GM12878 (cell line): ENCODE results near the gene ADGRD1. TPM values are rescaled to one million over a fixed set of nuclear protein-coding genes. Genes with fewer than 3 reads are reported as not detected.
A peak's percentile ranks its signal among the peaks of the same experiment; 100 is the strongest.

Experiments used
- CREM ChIP-seq: IDR thresholded peaks from 2 replicates; pipeline ENCODE4 v1.6.1; 2014; ENCODE audit warnings: antibody characterized with exemption, low read depth
- DPF2 ChIP-seq: fragments of 450-650 bp; IDR thresholded peaks from 2 replicates; pipeline ENCODE4 v1.6.1; 2017; ENCODE audit warnings: mild to moderate bottlenecking
- E2F8 ChIP-seq: fragments of 450-650 bp; IDR thresholded peaks from 2 replicates; pipeline ENCODE4 v1.6.1; 2018; ENCODE audit warnings: mild to moderate bottlenecking, low read depth, moderate library complexity; ENCODE audit not compliant: partially characterized antibody
- FOXK2 ChIP-seq: fragments of 450-650 bp; IDR thresholded peaks from 2 replicates; pipeline ENCODE4 v1.6.1; 2017; ENCODE audit warnings: mild to moderate bottlenecking, moderate library complexity
- GABPA ChIP-seq: IDR thresholded peaks from 2 replicates; pipeline ENCODE4 v1.6.1; 2014; ENCODE audit warnings: antibody characterized with exemption, low read depth, mild to moderate bottlenecking, inconsistent platforms
- HDAC6 ChIP-seq: fragments of 200-600 bp; sonication (generic); IDR thresholded peaks from one replicate; pipeline ENCODE4 v1.8.0; 2017; ENCODE audit warnings: antibody characterized with exemption; ENCODE audit not compliant: unreplicated experiment
- KLF5 ChIP-seq: fragments of 450-650 bp; IDR thresholded peaks from 2 replicates; pipeline ENCODE4 v1.6.1; 2014; ENCODE audit warnings: mild to moderate bottlenecking; ENCODE audit not compliant: partially characterized antibody
- MYB ChIP-seq: fragments of 150-350 bp; IDR thresholded peaks from 2 replicates; pipeline ENCODE4 v1.6.1; 2014; ENCODE audit warnings: mild to moderate bottlenecking, low read depth, low read length, borderline replicate concordance
- NFYA ChIP-seq: IDR thresholded peaks from 2 replicates; pipeline ENCODE4 v1.6.1; 2011; ENCODE audit warnings: low read depth, mild to moderate bottlenecking, low read length, improper control_type of control experiment, borderline replicate concordance
- NR2C1 ChIP-seq: fragments of 450-650 bp; IDR thresholded peaks from 2 replicates; pipeline ENCODE4 v1.6.1; 2017; ENCODE audit warnings: antibody characterized with exemption, mild to moderate bottlenecking, moderate library complexity
- PAX5 ChIP-seq: IDR thresholded peaks from 2 replicates; pipeline ENCODE4 v1.6.1; 2011; ENCODE audit warnings: low read depth, low read length, borderline replicate concordance
- RAD21 ChIP-seq: IDR thresholded peaks from 2 replicates; pipeline ENCODE4 v1.6.1; 2011; ENCODE audit warnings: mild to moderate bottlenecking, low read depth, low read length, moderate library complexity; ENCODE audit not compliant: insufficient read depth
- SMAD1 ChIP-seq: fragments of 450-650 bp; IDR thresholded peaks from 2 replicates; pipeline ENCODE4 v1.6.1; 2018; ENCODE audit warnings: mild to moderate bottlenecking, low read depth; ENCODE audit not compliant: partially characterized antibody
- SMC3 ChIP-seq: IDR thresholded peaks from 2 replicates; pipeline ENCODE4 v1.6.1; 2011; ENCODE audit warnings: low read length, improper control_type of control experiment, borderline replicate concordance
- SREBF1 ChIP-seq: IDR thresholded peaks from 2 replicates; pipeline ENCODE4 v1.6.1; 2012; ENCODE audit warnings: mild to moderate bottlenecking, low read length
- SREBF2 ChIP-seq: IDR thresholded peaks from 2 replicates; pipeline ENCODE4 v1.6.1; 2012; ENCODE audit warnings: mild to moderate bottlenecking, low read length
- ZBTB40 ChIP-seq: fragments of 450-650 bp; IDR thresholded peaks from 2 replicates; pipeline ENCODE4 v1.6.1; 2016; ENCODE audit warnings: mild to moderate bottlenecking, moderate library complexity, borderline replicate concordance
- ZNF384 ChIP-seq: IDR thresholded peaks from 2 replicates; pipeline ENCODE4 v1.6.1; 2012; ENCODE audit warnings: low read depth, mild to moderate bottlenecking, low read length, improper control_type of control experiment, borderline replicate concordance
- ZNF592 ChIP-seq: fragments of 450-650 bp; IDR thresholded peaks from 2 replicates; pipeline ENCODE4 v1.6.1; 2017; ENCODE audit warnings: mild to moderate bottlenecking, moderate library complexity
- ZZZ3 ChIP-seq: IDR thresholded peaks from 2 replicates; pipeline ENCODE4 v1.6.1; 2011; ENCODE audit warnings: low read depth; ENCODE audit not compliant: control insufficient read depth, insufficient read length
- polyA plus RNA-seq, 11 experiments: library from polyadenylated mRNA; depleted of rRNA in 4 of 11; unstranded in 6 of 11; stranded (reverse) in 5 of 11; fragments of >200 nt; fragmentation: Nextera tagmentation in 4 of 11; fragmentation: Illumina TruSeq in 1 of 11; extraction: Ambion mirVana in 4 of 11; extraction: Trizol in 1 of 11; gene quantifications; 1 replicate in 1 of 11; 2 replicates in 10 of 11; pipeline versions ENCODE4 v1.2.1 to v1.2.3, GENCODE V29; 2011 to 2016; ENCODE audit warnings: inconsistent platforms in 2 of 11, missing spikeins in 2 of 11, low read depth in 1 of 11
- total RNA-seq, 4 experiments: library from RNA; depleted of rRNA in 3 of 4; stranded (reverse); fragments of >200 nt in 3 of 4; fragmentation: Illumina TruSeq in 1 of 4; extraction: Trizol in 1 of 4; gene quantifications; 2 replicates each; pipeline versions ENCODE4 v1.2.1 to v1.2.3, GENCODE V29; 2013 to 2021

Gene ADGRD1
- total and polyA plus RNA-seq, 10 of the 15 experiments (the other 5 are each of a cell fraction or from before 2014, with no cell fraction given), result 0.15 to 12.7 (median 1.2) TPM

GRCh38 chr12:131101703-131102492 is 148.2 kb downstream of the ADGRD1 start (continued):
- peak; percentile 70 for TF ChIP-seq ZNF592
- TF ChIP-seq SMC3, result no peak; the same call in 1 of the 2 replicates
- TF ChIP-seq PAX5, result no peak
- TF ChIP-seq ZNF384, result no peak
- no peak for TF ChIP-seq ZZZ3
- TF ChIP-seq SMAD1, result no peak
- peak; percentile 92 for TF ChIP-seq DPF2
- no peak for TF ChIP-seq ZBTB40
- no peak for TF ChIP-seq HDAC6
- no peak for TF ChIP-seq NFYA
- no peak for TF ChIP-seq NR2C1
- TF ChIP-seq E2F8, result no peak
- TF ChIP-seq CREM, result no peak
- TF ChIP-seq KLF5, result no peak
- TF ChIP-seq SREBF1, result no peak
- no peak for TF ChIP-seq GABPA
- peak; percentile 17; the same call in 1 of the 2 replicates for TF ChIP-seq RAD21
- no peak for TF ChIP-seq MYB
- no peak for TF ChIP-seq FOXK2
- no peak for TF ChIP-seq SREBF2
